Mesenchymal stem cell (in vitro differentiated cells and primary cell): ENCODE measurements around the gene ZBTB7B.
A peak's percentile ranks its signal among the peaks of the same experiment; 100 is the strongest.

Source experiments
- DNase-seq: peaks from one replicate; pipeline ENCODE4 v3.0.0-alpha.2; 2013
- H2AFZ ChIP-seq: one replicate; pipeline ENCODE4 v1.6.1; 2013; ENCODE audit warnings: low read depth, mild to moderate bottlenecking, control low read depth, inconsistent platforms, low read length, moderate library complexity
- H2AK5ac ChIP-seq: 2 replicates; pipeline ENCODE4 v1.6.1; 2013; ENCODE audit warnings: low read length, moderate library complexity, mild to moderate bottlenecking, inconsistent platforms; ENCODE audit not compliant: severe bottlenecking
- H2BK120ac ChIP-seq: one replicate; pipeline ENCODE4 v1.6.1; 2013; ENCODE audit warnings: low read depth, mild to moderate bottlenecking, inconsistent platforms, low read length, moderate library complexity
- H2BK12ac ChIP-seq, 2 experiments: one replicate each; pipeline ENCODE4 v1.6.1; 2013; ENCODE audit warnings: inconsistent platforms in 2 of 2, low read length in 2 of 2, mild to moderate bottlenecking in 2 of 2, moderate library complexity in 2 of 2, control low read depth in 1 of 2
- H2BK15ac ChIP-seq: one replicate; pipeline ENCODE4 v1.6.1; 2013; ENCODE audit warnings: mild to moderate bottlenecking, low read depth, inconsistent platforms; ENCODE audit not compliant: poor library complexity, severe bottlenecking
- H2BK5ac ChIP-seq: 2 replicates; pipeline ENCODE4 v1.6.1; 2013; ENCODE audit warnings: low read depth, mild to moderate bottlenecking, low read length, control low read depth, inconsistent platforms; ENCODE audit not compliant: poor library complexity, severe bottlenecking
- H3K14ac ChIP-seq, 2 experiments: one replicate each; pipeline ENCODE4 v1.6.1; 2013; ENCODE audit warnings: inconsistent platforms in 2 of 2, low read length in 2 of 2, control low read depth in 1 of 2, mild to moderate bottlenecking in 1 of 2, moderate library complexity in 1 of 2
- H3K18ac ChIP-seq, 2 experiments: one replicate each; pipeline ENCODE4 v1.6.1; 2013; ENCODE audit warnings: inconsistent platforms in 2 of 2, low read length in 2 of 2, control low read depth in 1 of 2, low read depth in 1 of 2, mild to moderate bottlenecking in 1 of 2
- H3K23ac ChIP-seq, 2 experiments: one replicate each; pipeline ENCODE4 v1.6.1; 2013; ENCODE audit warnings: inconsistent platforms in 2 of 2, low read length in 2 of 2, mild to moderate bottlenecking in 2 of 2, moderate library complexity in 2 of 2, control low read depth in 1 of 2
- H3K27ac ChIP-seq: 2 replicates; pipeline ENCODE4 v1.5.1; 2013; ENCODE audit warnings: mild to moderate bottlenecking, moderate library complexity, low read length, control low read depth, inconsistent platforms; ENCODE audit not compliant: poor library complexity, severe bottlenecking
- H3K27me3 ChIP-seq, 2 experiments: 2 replicates each; pipeline versions ENCODE4 v1.6.1 to v1.7.0; 2013; ENCODE audit warnings: low read length in 2 of 2, mild to moderate bottlenecking in 2 of 2, moderate library complexity in 2 of 2, control low read depth in 1 of 2, inconsistent platforms in 1 of 2; ENCODE audit not compliant: control insufficient read depth in 1 of 2, insufficient read depth in 1 of 2
- H3K36me3 ChIP-seq, 2 experiments: 2 replicates each; pipeline versions ENCODE4 v1.6.1 to v1.7.0; 2013; ENCODE audit warnings: low read length in 2 of 2, control low read depth in 1 of 2, inconsistent platforms in 1 of 2, low read depth in 1 of 2, mild to moderate bottlenecking in 1 of 2; ENCODE audit not compliant: insufficient read depth in 2 of 2, control insufficient read depth in 1 of 2
- H3K4ac ChIP-seq, 2 experiments: one replicate each; pipeline ENCODE4 v1.6.1; 2013; ENCODE audit warnings: inconsistent platforms in 2 of 2, low read length in 2 of 2, mild to moderate bottlenecking in 2 of 2, moderate library complexity in 2 of 2, control low read depth in 1 of 2, low read depth in 1 of 2
- H3K4me1 ChIP-seq: 2 replicates; pipeline ENCODE4 v1.6.1; 2013; ENCODE audit warnings: low read depth, low read length, control low read depth; ENCODE audit not compliant: control insufficient read depth, insufficient read depth
- H3K4me2 ChIP-seq: 2 replicates; pipeline ENCODE4 v1.6.1; 2013; ENCODE audit warnings: low read length, mild to moderate bottlenecking, inconsistent platforms; ENCODE audit not compliant: poor library complexity, severe bottlenecking
- H3K4me3 ChIP-seq, 2 experiments: 2 replicates each; pipeline versions ENCODE4 v1.5.1 to v1.7.0; 2013; ENCODE audit warnings: low read length in 2 of 2, mild to moderate bottlenecking in 2 of 2, control low read depth in 1 of 2, low read depth in 1 of 2; ENCODE audit not compliant: insufficient read depth in 1 of 2
- H3K79me1 ChIP-seq: replicated peaks from 2 replicates; pipeline ENCODE4 v1.6.1; 2013; ENCODE audit warnings: mild to moderate bottlenecking, control low read depth, low read length, inconsistent platforms; ENCODE audit not compliant: poor library complexity, severe bottlenecking
- H3K9ac ChIP-seq: 2 replicates; pipeline ENCODE4 v1.7.0; 2013; ENCODE audit warnings: mild to moderate bottlenecking, low read length, moderate library complexity
- H3K9me3 ChIP-seq: 2 replicates; pipeline ENCODE4 v1.7.0; 2013; ENCODE audit warnings: mild to moderate bottlenecking, low read length; ENCODE audit not compliant: control insufficient read depth
- H4K8ac ChIP-seq: one replicate; pipeline ENCODE4 v1.6.1; 2013; ENCODE audit warnings: inconsistent platforms, mild to moderate bottlenecking, low read length, moderate library complexity
- H4K91ac ChIP-seq: one replicate; pipeline ENCODE4 v1.6.1; 2013; ENCODE audit warnings: mild to moderate bottlenecking, low read length, inconsistent platforms
- WGBS: methylation state at CpG from one replicate; pipeline ENCODE4 v1.1.7; 2013; ENCODE audit warnings: mixed read lengths; 5-methylcytosine and 5-hydroxymethylcytosine counted together

ZBTB7B gene

DNA sequence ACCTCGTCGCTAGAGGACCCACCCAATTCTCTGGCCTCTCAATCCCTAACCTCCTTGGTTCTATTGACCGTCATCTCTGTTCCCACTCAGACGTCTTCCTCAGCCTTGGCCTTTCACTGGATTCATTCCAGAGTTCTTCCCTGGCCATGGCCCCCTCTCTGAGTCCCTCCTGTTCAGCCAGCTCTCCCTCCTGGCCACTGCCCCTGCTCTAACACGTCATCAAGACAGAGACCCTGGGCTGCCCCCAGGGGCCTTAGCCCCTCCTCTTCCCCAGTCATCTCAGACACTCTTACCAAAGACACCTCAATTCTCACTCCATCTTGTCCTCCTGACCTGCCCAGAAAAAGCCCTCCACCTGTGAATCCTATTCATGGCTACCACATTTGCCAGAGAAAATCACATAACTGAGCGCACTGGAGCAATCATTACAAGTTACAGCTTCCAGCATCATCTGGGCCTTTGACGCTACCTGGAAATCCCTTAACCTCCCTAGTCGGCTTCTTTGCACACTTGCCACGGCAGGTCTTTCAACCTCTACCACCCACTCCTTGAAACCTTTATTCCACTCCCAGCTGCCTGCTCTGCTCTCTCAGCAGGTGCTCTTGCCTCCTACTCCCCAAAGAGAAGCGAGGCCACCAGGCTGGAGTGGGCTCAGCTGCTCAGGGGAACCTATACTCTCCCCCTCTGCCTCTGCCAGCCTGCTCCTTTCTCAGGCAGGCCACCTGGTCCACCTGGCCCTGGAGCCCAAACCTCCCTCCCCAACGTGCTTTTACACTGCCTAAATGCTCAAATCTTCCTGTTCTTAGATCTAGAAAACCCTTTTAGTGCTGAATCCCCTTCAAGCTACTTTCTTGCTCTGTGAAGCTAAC, 17.0 kb downstream of the ZBTB7B start:
- Histone ChIP-seq H2AK5ac (no peak overlapping the region), H2BK120ac (no peak overlapping the region), H2BK12ac (no peak overlapping the region), H3K27ac (no peak overlapping the region), H2BK5ac (no peak overlapping the region), H3K36me3 (peaks cover 21 to 24% of the 10 kb centered on the region in 2 experiments), H3K4me3 (peak overlapping the region in 1 of 2 experiments; percentile 50), H3K4ac (no peak overlapping the region), H4K91ac (peak overlapping the region; percentile 11), H3K18ac (no peak overlapping the region), H3K9ac (no peak overlapping the region), H3K4me2 (no peak overlapping the region), H3K9me3 (no peaks in the 10 kb centered on the region), H4K8ac (no peak overlapping the region), H2AFZ (no peak overlapping the region), H3K14ac (no peak overlapping the region), H2BK15ac (no peak overlapping the region), H3K4me1 (peaks cover 28% of the 10 kb centered on the region), H3K79me1 (peaks cover 8% of the 10 kb centered on the region), H3K23ac (no peak overlapping the region), H3K27me3 (no peaks in the 10 kb centered on the region)
- 85% methylated on average over 11 of the region's 11 CpGs for WGBS
- no peak for DNase-seq

GRCh38 chr1:155022136-155022926, 19.7 kb downstream of the ZBTB7B start:
- no peak overlapping the region for H4K8ac ChIP-seq
- H3K9ac ChIP-seq, result no peak overlapping the region
- H3K4me2 ChIP-seq, result no peak overlapping the region
- H2BK120ac ChIP-seq, result no peak overlapping the region
- no peak overlapping the region for H3K14ac ChIP-seq
- no peak overlapping the region for H2BK12ac ChIP-seq
- no peak overlapping the region for H3K4me3 ChIP-seq
- no peak overlapping the region for H3K23ac ChIP-seq
- no peak overlapping the region for H2AK5ac ChIP-seq
- DNase-seq, result no peak
- no peaks in the 10 kb centered on the region for H3K9me3 ChIP-seq
- H3K27me3 ChIP-seq, result no peaks in the 10 kb centered on the region
- no peak overlapping the region for H3K18ac ChIP-seq
- no peak overlapping the region for H2BK15ac ChIP-seq
- peaks cover 8% of the 10 kb centered on the region for H3K79me1 ChIP-seq
- H2AFZ ChIP-seq, result no peak overlapping the region
- no peak overlapping the region for H3K27ac ChIP-seq
- 93% methylated on average over 7 of the region's 8 CpGs for WGBS
- H3K4me1 ChIP-seq, result peaks cover 28% of the 10 kb centered on the region
- no peak overlapping the region for H4K91ac ChIP-seq
- no peaks in the 10 kb centered on the region for H3K36me3 ChIP-seq
- H3K4ac ChIP-seq, result no peak overlapping the region
- no peak overlapping the region for H2BK5ac ChIP-seq

GRCh38 chr1:155022927-155023236, 20.3 kb downstream of the ZBTB7B start:
- Histone ChIP-seq H3K79me1 (peaks cover 7% of the 10 kb centered on the region), H4K8ac (no peak overlapping the region), H3K14ac (no peak overlapping the region), H2AK5ac (no peak overlapping the region), H3K27ac (no peak overlapping the region), H2BK120ac (no peak overlapping the region), H2AFZ (no peak overlapping the region), H2BK12ac (no peak overlapping the region), H3K4me2 (no peak overlapping the region), H3K4me1 (peaks cover 24% of the 10 kb centered on the region), H3K4ac (no peak overlapping the region), H3K4me3 (no peak overlapping the region), H3K9me3 (no peaks in the 10 kb centered on the region), H2BK5ac (no peak overlapping the region), H2BK15ac (no peak overlapping the region), H3K27me3 (no peaks in the 10 kb centered on the region), H3K36me3 (no peaks in the 10 kb centered on the region), H3K9ac (no peak overlapping the region), H3K23ac (no peak overlapping the region), H4K91ac (no peak overlapping the region), H3K18ac (no peak overlapping the region)
- no peak for DNase-seq
- 90% methylated on average over 4 of the region's 4 CpGs for WGBS

GRCh38 chr1:155023627-155024026, 21.0 kb downstream of the ZBTB7B start:
- Histone ChIP-seq H3K4me1 (peaks cover 18% of the 10 kb centered on the region), H3K14ac (no peak overlapping the region), H3K9me3 (no peaks in the 10 kb centered on the region), H3K27me3 (no peaks in the 10 kb centered on the region), H2AFZ (no peak overlapping the region), H2BK120ac (no peak overlapping the region), H2BK5ac (no peak overlapping the region), H3K4me2 (no peak overlapping the region), H3K9ac (no peak overlapping the region), H3K18ac (no peak overlapping the region), H3K36me3 (no peaks in the 10 kb centered on the region), H3K4ac (no peak overlapping the region), H3K27ac (no peak overlapping the region), H3K79me1 (peaks cover 4% of the 10 kb centered on the region), H2BK15ac (no peak overlapping the region), H3K23ac (no peak overlapping the region), H3K4me3 (no peak overlapping the region), H4K8ac (no peak overlapping the region), H2BK12ac (no peak overlapping the region), H4K91ac (no peak overlapping the region), H2AK5ac (no peak overlapping the region)
- WGBS, result 86% methylated on average over 5 of the region's 5 CpGs
- no peak for DNase-seq
